Ectodermal cell (in vitro differentiated cells): Measurements from ENCODE around the gene SPDYE3.
A peak's percentile ranks its signal among the peaks of the same experiment; 100 is the strongest.
"Not testable (repeated sequence)": the region's sequence is repeated elsewhere in the genome, so short reads cannot be mapped to it uniquely, and the experiment has no call there.

Source experiments
- H3K27ac ChIP-seq: 2 replicates; pipeline ENCODE4 v1.7.0; 2013; ENCODE audit warnings: mild to moderate bottlenecking, low read depth, low read length; ENCODE audit not compliant: insufficient read depth, poor library complexity, severe bottlenecking
- H3K27me3 ChIP-seq: 2 replicates; pipeline ENCODE4 v1.7.0; 2013; ENCODE audit warnings: mild to moderate bottlenecking, low read length; ENCODE audit not compliant: insufficient read depth, control insufficient read depth, poor library complexity, severe bottlenecking
- H3K36me3 ChIP-seq: one replicate; pipeline ENCODE4 v1.7.0; 2013; ENCODE audit warnings: low read length; ENCODE audit not compliant: control insufficient read depth, insufficient read depth
- H3K4me1 ChIP-seq: one replicate; pipeline ENCODE4 v1.7.0; 2013; ENCODE audit warnings: low read length; ENCODE audit not compliant: control insufficient read depth, insufficient read depth
- H3K4me3 ChIP-seq: 2 replicates; pipeline ENCODE4 v1.7.0; 2013; ENCODE audit warnings: low read depth, low read length, control low read depth; ENCODE audit not compliant: insufficient read depth
- H3K9me3 ChIP-seq: 2 replicates; pipeline ENCODE4 v1.7.0; 2013; ENCODE audit warnings: mild to moderate bottlenecking, low read length, moderate library complexity; ENCODE audit not compliant: control insufficient read depth
- WGBS, 2 experiments: methylation state at CpG; one replicate each; pipeline ENCODE4 v1.1.7; 2013; ENCODE audit warnings: missing lambda C conversion rate in 2 of 2; 5-methylcytosine and 5-hydroxymethylcytosine counted together

The SPDYE3 gene

GRCh38 chr7:100335566-100336466 is 28.3 kb downstream of the SPDYE3 start:
- H3K4me1 ChIP-seq, H3K9me3 ChIP-seq, H3K36me3 ChIP-seq, H3K27me3 ChIP-seq: not testable (repeated sequence)
- Histone ChIP-seq H3K4me3 (peak overlapping the region; percentile 69), H3K27ac (peak overlapping the region; percentile 67)
- 0% methylated on average over 81 of the region's 85 CpGs for WGBS, 2 experiments

GRCh38 chr7:100338083-100338696 is 30.7 kb downstream of the SPDYE3 start:
- H3K9me3 ChIP-seq, H3K27me3 ChIP-seq, H3K36me3 ChIP-seq, H3K4me3 ChIP-seq, H3K27ac ChIP-seq, H3K4me1 ChIP-seq: not testable (repeated sequence)
- WGBS, 2 experiments = 91 to 92% methylated on average over 13 of the region's 15 CpGs

GRCh38 chr7:100341286-100341685 is 33.8 kb downstream of the SPDYE3 start:
- H3K4me3 ChIP-seq, H3K27ac ChIP-seq, H3K9me3 ChIP-seq, H3K27me3 ChIP-seq, H3K4me1 ChIP-seq, H3K36me3 ChIP-seq: not testable (repeated sequence)
- WGBS, 2 experiments = 93% methylated on average over 6 of the region's 6 CpGs

- Histone ChIP-seq H3K27me3 (no peaks in the 10 kb centered on the region), H3K4me1 (no peaks in the 10 kb centered on the region), H3K36me3 (peaks cover 15% of the 10 kb centered on the region), H3K4me3 (no peak overlapping the region), H3K27ac (no peak overlapping the region), H3K9me3 (no peaks in the 10 kb centered on the region)
- 93 to 94% methylated on average over 6 of the region's 6 CpGs for WGBS, 2 experiments
Measured at GRCh38 chr7:100342765-100343164, 35.3 kb downstream of the SPDYE3 start.

- not testable (repeated sequence) for H3K27ac ChIP-seq, H3K27me3 ChIP-seq, H3K4me1 ChIP-seq, H3K9me3 ChIP-seq, H3K4me3 ChIP-seq
- 85 to 92% methylated on average over 2 of the region's 4 CpGs for WGBS, 2 experiments
- peaks cover 19% of the 10 kb centered on the region for H3K36me3 ChIP-seq
Measured at GRCh38 chr7:100344124-100344559, 36.6 kb downstream of the SPDYE3 start.

GRCh38 chr7:100344560-100345287 is 37.2 kb downstream of the SPDYE3 start:
- peaks cover 23% of the 10 kb centered on the region for H3K36me3 ChIP-seq

GRCh38 chr7:100345288-100345672 is 37.8 kb downstream of the SPDYE3 start:
- H3K36me3 ChIP-seq = peaks cover 26% of the 10 kb centered on the region
- not testable (repeated sequence) for H3K9me3 ChIP-seq, H3K4me3 ChIP-seq, H3K4me1 ChIP-seq, H3K27me3 ChIP-seq, H3K27ac ChIP-seq
- 17% methylated on average over 2 of the region's 5 CpGs; no CpG with 5 or more reads in 1 of the 2 experiments for WGBS, 2 experiments

More at GRCh38 chr7:100344560-100345287, 37.2 kb downstream of the SPDYE3 start:
- not testable (repeated sequence) for H3K27ac ChIP-seq, H3K9me3 ChIP-seq, H3K27me3 ChIP-seq, H3K4me3 ChIP-seq, H3K4me1 ChIP-seq
- WGBS, 2 experiments = 76 to 77% methylated on average over 9 of the region's 13 CpGs

GRCh38 chr7:100346921-100347320 is 39.4 kb downstream of the SPDYE3 start:
- Histone ChIP-seq H3K27me3 (no peaks in the 10 kb centered on the region), H3K27ac (no peak overlapping the region), H3K4me1 (no peaks in the 10 kb centered on the region), H3K9me3 (no peaks in the 10 kb centered on the region), H3K4me3 (no peak overlapping the region), H3K36me3 (peaks cover 25% of the 10 kb centered on the region)

- H3K9me3 ChIP-seq = no peaks in the 10 kb centered on the region
- H3K27me3 ChIP-seq = no peaks in the 10 kb centered on the region
- H3K4me1 ChIP-seq = no peaks in the 10 kb centered on the region
- no peak overlapping the region for H3K4me3 ChIP-seq
- no peak overlapping the region for H3K27ac ChIP-seq
- H3K36me3 ChIP-seq = peaks cover 26% of the 10 kb centered on the region
Measured at GRCh38 chr7:100348805-100349204, 41.3 kb downstream of the SPDYE3 start.

GRCh38 chr7:100349757-100350156 is 42.3 kb downstream of the SPDYE3 start:
- Histone ChIP-seq H3K4me3 (no peak overlapping the region), H3K27me3 (no peaks in the 10 kb centered on the region), H3K9me3 (no peaks in the 10 kb centered on the region), H3K36me3 (peaks cover 36% of the 10 kb centered on the region), H3K4me1 (no peaks in the 10 kb centered on the region), H3K27ac (no peak overlapping the region)
- 97 to 98% methylated on average over 6 of the region's 6 CpGs for WGBS, 2 experiments
